UCSD-AML1 (cell line): ENCODE data around the gene BUD23.
"Not testable (repeated sequence)": the region's sequence is repeated elsewhere in the genome, so short reads cannot be mapped to it uniquely, and the experiment has no call there.

Experiments
- DNase-seq: peaks from one replicate; lab custom pipeline; 2025; ENCODE audit not compliant: unreplicated experiment; lab: John Stamatoyannopoulos, UW

Gene BUD23

GRCh38 chr7:73700581-73701134 lies 17.3 kb downstream of the BUD23 start:
- DNase-seq = no peak

GRCh38 chr7:73701357-73701995 lies 18.1 kb downstream of the BUD23 start:
- DNase-seq = peak; percentile 11

DNA sequence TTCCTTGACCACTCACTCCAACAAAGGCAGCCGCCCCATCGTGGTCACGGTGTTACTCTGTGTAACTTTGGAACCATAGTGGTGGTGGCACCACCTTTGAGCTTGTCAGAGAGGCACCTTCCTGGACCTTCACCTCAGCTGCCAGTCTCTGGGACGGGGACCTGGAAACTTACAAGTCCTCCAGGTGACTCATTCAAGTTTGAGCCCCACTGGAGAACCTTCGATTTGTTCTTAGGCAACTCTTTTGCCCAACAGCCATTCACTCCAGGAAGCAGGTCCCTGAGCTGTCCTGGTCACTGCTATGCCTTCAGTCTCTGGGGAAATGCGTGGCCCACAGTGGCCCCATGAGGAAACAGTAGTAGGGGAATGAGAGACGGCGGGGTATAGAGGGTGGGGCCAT lies 18.8 kb downstream of the BUD23 start:
- DNase-seq = no peak

GRCh38 chr7:73702665-73703064 lies 19.3 kb downstream of the BUD23 start:
- DNase-seq = no peak

DNA sequence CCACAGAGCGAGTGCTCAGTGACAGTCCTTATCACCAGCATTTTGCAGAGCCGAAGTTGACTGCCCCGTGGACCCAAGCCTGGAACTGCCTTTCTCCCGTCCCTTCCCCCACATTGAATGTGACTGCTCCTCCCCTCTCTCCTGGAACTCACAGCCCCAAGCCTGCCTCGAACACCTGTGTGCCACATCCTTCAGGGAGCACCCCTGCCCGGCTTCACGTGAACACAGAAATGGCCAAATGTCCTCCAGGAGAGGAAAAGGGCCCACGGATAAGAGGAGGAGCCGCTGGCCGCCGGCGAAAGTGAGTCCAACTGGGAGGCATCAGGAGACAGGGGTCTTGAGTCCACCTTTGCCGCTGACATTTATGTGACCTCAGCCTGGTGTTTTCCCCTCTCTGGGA lies 19.8 kb downstream of the BUD23 start:
- DNase-seq = no peak

DNA sequence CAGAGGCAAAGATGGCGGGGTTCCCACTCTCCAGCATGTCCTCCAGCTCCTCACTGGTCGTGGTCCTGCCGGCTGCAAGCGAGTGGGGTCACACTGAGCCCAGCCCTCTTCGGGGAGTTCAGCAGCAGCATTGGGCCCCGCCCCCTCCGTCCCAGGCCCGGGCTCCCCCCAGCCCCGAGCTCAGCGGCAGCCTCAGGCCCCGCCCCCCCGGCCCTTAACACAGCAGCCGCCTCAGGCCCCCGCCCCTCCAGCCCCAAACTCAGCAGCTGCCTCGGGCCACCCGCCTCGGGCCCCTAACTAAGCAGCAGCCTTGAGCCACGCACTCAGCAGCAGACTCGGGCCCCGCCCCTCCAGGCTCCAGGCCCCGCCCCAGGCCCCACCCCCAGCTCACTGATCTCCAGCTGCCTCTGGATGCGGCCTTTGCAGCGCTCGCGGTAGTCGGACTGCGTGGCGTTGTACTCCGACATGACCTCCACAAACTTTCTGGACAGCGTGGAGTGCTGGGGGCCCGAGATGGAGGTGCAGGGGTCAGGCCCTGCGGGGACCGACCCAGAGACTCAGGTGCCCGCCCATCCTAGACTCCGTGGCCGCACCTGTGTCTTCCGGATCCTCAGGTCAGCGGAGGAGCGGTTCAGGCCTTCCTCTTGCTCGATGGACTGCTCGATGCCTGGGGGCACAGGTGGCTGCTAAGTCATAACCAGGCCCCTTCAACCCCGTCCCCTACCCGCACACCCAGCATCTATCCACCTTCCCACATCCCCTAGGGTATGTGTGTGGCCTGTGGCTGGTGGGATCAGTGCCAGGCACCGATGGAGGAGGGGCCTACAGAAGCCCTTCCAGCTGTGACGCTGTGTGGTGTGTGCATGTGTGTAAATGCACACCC lies 20.6 kb downstream of the BUD23 start:
- DNase-seq = peak; percentile 27

- DNase-seq = no peak
Observed at GRCh38 chr7:73704640-73705550, 21.5 kb downstream of the BUD23 start.

GRCh38 chr7:73705551-73705920 lies 22.1 kb downstream of the BUD23 start:
- no peak for DNase-seq

DNA sequence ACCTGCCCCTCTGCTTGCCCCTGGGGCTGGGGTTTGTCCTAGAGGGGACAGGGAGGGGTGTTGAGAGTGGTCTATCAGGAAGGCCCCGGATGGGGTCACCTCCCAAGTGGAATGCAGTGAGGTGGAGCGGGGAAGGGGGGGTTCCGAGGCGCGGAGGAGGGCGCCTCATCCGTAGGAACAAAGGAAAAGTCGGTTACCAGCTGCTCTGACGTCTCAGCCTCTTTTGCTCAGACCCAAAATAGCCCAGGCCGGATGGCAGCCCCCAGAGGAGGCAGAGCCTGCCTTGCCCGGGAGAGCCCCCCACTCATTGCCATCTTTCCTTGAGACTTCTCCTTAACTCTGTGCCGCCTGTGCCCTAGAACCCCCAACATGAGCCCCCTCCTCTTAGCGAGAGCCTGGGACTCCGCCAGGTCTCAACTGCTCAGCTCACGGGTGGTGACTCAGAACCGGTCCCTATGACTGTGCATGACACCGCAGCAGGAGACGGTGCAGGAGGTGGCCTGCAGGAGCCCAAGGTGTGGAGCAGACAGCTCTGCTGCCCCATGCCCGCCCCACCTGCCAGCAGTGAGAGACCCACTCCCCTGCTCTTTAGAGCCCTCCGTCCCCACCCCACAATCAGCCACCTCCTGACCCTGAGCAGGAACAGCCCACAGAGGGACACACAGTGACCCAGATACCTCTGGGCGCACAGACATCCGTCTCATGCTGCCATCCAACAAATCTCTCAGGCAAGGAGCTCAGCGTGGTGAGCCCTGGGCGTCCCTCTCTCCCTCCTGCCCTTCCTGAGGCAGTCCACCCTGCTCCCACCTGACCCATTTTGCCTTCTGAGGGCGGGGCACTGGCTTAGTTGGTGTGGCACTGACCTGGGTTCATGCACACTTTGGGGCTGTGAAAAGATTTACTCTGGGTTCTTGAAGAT lies 23.0 kb downstream of the BUD23 start:
- no peak for DNase-seq

DNA sequence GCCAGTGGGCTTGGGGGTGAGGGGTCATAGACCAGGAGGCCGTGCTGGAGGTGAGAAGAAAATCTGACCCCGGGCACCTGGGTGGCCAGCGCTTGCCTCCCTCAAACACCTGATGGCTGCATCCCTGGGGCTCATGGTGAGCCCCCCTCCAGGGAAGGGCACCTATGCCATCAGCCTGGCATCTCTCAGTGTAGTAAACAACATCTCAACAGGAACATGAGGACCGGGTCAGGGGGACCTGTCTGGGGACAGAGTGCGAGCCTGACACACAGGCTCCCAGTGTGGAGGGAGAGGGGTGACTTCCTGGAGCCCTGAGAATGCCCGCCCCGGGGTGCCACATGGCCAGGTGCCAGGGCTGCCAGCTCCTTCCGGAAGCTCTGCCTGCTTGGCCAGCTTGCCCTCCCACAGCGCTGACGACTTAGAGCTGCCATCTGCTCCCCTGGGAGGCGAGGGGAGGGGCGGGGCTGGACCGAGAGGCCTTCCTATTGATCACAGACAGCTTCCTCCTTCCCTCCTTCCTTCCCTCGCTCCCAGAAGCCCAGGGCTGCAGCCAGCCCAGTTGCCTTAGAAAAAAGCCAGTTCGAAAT lies 23.7 kb downstream of the BUD23 start:
- peak; percentile 38 for DNase-seq

GRCh38 chr7:73708961-73709549 lies 25.7 kb downstream of the BUD23 start:
- DNase-seq = no peak

- DNase-seq = no peak
Observed at GRCh38 chr7:73712773-73713172, 29.4 kb downstream of the BUD23 start.

GRCh38 chr7:73713319-73713718 lies 29.9 kb downstream of the BUD23 start:
- DNase-seq = not testable (repeated sequence)

- no peak for DNase-seq
Observed at GRCh38 chr7:73715648-73716317, 32.4 kb downstream of the BUD23 start.

GRCh38 chr7:73716318-73716890 lies 33.0 kb downstream of the BUD23 start:
- DNase-seq = no peak

- DNase-seq = no peak
Observed at GRCh38 chr7:73717025-73717807, 33.8 kb downstream of the BUD23 start.

GRCh38 chr7:73717991-73718405 lies 34.6 kb downstream of the BUD23 start:
- DNase-seq = peak; percentile 72

DNA sequence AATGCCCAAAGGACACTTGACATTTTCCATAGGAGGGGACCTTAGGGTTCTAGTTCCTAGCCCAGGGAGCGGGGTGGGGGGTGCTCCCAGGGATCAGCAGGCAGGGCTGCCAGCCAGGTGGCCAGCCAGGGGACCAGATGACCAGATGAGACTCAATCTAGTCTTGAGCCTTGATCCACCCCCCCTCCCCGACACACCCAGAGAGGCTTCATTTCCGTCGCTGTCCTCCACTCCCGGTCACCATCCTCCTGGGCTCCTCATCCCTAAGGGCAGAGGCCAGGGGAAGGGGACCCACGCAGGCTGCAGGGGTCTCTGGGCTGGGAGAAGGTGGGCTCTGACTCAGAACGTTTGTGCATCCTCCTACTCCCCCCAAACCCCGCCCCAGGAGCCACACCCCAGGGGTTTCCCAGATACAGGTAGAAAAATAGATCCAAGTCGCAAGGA lies 35.1 kb downstream of the BUD23 start:
- no peak for DNase-seq
